Mucosa of stomach (tissue), 1 donor: ENCODE measurements around the gene CEBPG.

ENCODE experiments used
- H3K27me3 ChIP-seq: one replicate; pipeline ENCODE4 v1.7.0; 2013; ENCODE audit warnings: mild to moderate bottlenecking, low read length; ENCODE audit not compliant: control insufficient read depth, insufficient read depth
- H3K36me3 ChIP-seq: one replicate; pipeline ENCODE4 v1.7.0; 2013; ENCODE audit warnings: low read length; ENCODE audit not compliant: control insufficient read depth, insufficient read depth
- H3K4me1 ChIP-seq: one replicate; pipeline ENCODE4 v1.7.0; 2013; ENCODE audit warnings: mild to moderate bottlenecking, low read length; ENCODE audit not compliant: control insufficient read depth, insufficient read depth
- H3K4me3 ChIP-seq: one replicate; pipeline ENCODE4 v1.7.0; 2013; ENCODE audit warnings: low read length
- H3K9ac ChIP-seq: one replicate; pipeline ENCODE4 v1.7.0; 2013; ENCODE audit warnings: mild to moderate bottlenecking, low read length, moderate library complexity
- H3K9me3 ChIP-seq: one replicate; pipeline ENCODE4 v1.7.0; 2013; ENCODE audit warnings: mild to moderate bottlenecking, low read length, moderate library complexity; ENCODE audit not compliant: control insufficient read depth
- donor health status: Pancreatic carcinoma.

The CEBPG gene

DNA sequence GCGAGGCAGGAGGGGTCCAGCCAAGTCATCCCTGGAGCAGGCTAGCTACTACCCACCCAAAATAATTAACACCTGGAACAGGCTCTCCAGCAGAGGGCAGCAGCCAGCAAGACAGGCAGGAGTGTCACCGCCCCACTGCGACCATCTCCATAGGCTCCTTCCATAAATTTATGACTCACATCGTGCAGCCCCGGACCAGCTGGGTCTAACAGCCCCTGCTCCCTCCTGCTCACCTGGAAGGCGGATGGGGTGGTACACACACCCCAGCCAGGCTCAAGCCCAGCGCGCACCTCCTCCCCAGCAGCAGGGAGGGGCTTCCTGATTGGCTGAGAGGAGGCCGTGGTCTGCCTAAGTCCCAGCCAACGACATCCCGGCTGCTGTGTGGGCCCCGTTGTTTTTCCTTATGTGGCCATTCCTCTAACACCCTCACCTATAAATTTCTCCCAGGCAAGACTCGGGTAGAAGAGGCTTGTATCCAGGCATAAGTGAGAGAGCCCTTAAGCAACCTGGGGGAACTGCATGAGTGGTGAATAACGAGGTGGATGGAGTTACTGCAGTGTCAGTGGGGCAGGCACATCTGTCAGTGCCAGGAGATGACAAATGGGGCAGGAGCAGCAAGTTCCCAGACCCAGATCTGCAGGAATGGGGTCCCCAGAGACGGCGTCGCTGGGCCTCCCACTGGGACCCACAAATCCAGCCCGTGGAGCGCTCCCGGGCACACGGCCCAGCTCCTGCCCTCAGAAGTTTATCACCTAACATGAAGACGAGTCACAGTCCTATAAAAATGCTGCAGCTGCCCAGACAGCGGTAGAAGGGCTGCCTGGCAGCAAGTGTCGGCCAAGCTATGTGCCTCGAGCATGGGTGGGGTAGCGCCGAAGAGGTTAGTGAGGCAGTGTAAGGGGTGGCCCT lies 43.1 kb downstream of the CEBPG start:
- no peak overlapping the region for H3K4me3 ChIP-seq
- peaks cover 10% of the 10 kb centered on the region for H3K4me1 ChIP-seq
- no peak overlapping the region for H3K9ac ChIP-seq
- H3K36me3 ChIP-seq: no peaks in the 10 kb centered on the region
- H3K9me3 ChIP-seq: no peaks in the 10 kb centered on the region
- no peaks in the 10 kb centered on the region for H3K27me3 ChIP-seq

DNA sequence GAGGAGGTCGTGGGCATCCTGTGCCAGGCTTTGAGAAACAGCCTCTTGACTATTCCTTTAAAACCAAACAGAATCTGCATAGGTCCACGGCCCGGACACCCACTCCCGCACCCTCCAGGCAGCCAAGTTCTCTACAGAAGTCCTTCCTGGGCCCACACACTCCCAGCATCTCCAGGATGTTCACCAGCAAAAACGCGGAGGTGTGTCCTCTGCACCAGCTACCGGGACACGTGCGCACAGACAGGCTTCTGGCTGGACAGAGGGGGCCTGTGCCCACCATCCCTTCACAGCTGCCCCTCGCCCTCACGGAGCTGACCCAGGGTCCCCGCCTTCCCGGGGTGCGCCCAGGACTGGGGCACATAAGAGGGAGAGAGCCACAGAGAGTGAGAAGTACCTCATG lies 44.2 kb downstream of the CEBPG start:
- no peak overlapping the region for H3K4me3 ChIP-seq
- no peaks in the 10 kb centered on the region for H3K9me3 ChIP-seq
- no peak overlapping the region for H3K9ac ChIP-seq
- H3K36me3 ChIP-seq: no peaks in the 10 kb centered on the region
- H3K4me1 ChIP-seq: peaks cover 6% of the 10 kb centered on the region
- no peaks in the 10 kb centered on the region for H3K27me3 ChIP-seq

DNA sequence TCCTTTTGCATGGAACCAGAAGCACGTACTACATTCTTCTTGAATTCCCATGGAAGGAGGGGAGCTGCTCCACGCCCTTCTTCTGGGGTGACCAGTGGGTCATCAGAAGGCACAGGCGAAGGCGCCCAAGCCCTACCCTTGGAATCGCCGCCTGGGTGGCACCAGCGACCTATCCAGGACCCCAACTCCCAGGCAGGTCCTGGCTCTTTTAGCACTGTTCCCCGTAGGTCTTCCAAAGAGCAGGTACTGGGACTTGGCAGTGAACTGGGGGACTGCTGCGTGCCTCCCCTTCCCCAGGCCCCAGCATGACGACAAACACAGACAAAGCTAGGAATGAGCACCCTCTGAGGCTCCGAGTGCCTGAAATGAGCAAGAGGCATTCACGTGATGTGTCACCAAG lies 45.0 kb downstream of the CEBPG start:
- Histone ChIP-seq H3K4me1 (peaks cover 3% of the 10 kb centered on the region), H3K4me3 (no peak overlapping the region), H3K9me3 (no peaks in the 10 kb centered on the region), H3K27me3 (no peaks in the 10 kb centered on the region), H3K36me3 (no peaks in the 10 kb centered on the region), H3K9ac (no peak overlapping the region)

DNA sequence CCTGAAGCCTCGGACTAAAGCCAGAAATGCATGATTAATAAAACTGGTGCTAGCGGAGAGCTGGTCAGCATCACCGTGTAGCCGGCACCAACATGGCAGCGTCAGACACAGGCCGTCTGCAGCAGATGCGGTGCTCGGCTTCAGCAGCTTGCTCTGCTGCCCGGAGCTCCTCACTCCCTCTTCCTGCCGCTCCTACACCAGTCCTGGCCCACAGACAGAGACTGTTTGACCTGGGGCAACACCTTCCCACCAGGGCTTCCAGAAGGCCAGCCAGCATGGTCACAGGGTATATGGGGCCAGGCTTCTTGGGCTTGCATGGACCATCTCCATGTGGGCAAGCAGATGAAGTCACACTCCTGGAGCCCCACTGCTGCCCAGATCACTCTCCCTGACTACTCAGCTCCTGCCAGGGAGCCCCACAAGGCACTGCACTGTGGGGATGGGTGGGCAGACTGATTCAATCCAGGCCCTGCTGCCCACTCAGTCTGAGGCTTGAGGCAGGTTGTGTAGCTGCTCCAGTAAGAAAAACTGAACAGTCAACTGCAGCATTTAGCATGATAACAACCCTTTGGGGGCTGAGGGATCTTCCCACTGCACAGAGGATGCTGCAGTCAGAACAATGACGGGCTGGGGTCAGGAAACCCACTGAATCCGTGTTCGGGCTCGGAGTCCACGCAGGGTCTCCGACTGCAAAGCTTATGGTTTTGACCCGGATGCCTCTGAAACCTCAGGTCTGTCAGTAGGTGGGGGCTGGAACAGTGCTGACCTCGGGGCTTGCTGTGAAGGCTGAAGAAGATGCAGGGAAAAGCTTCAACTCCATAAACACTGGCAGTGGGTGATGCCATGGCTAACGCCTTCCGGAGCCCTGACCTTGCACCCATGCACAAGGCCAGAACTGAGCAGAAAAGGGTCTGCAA lies 45.6 kb downstream of the CEBPG start:
- Histone ChIP-seq H3K4me1 (peaks cover 3% of the 10 kb centered on the region), H3K36me3 (no peaks in the 10 kb centered on the region), H3K9me3 (no peaks in the 10 kb centered on the region), H3K4me3 (no peak overlapping the region), H3K9ac (no peak overlapping the region), H3K27me3 (no peaks in the 10 kb centered on the region)

DNA sequence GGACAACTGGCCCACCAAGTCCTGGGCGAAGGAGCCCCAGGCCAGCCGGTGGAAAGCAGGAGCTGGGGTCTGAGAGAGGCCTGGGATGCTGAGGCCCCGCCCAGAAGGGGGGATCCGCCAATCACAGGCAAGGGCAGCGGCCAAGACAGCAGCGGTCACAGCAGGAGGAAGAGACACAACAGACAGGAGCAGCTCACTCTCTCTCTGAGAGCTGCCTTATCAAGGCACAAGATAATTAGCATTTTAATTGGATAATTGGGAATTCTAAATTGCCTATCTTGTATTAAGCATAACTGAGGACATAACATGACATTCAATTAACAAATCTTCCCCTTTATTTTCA lies 46.2 kb downstream of the CEBPG start:
- Histone ChIP-seq H3K9me3 (no peaks in the 10 kb centered on the region), H3K4me3 (no peak overlapping the region), H3K4me1 (peaks cover 3% of the 10 kb centered on the region), H3K27me3 (no peaks in the 10 kb centered on the region), H3K36me3 (no peaks in the 10 kb centered on the region), H3K9ac (no peak overlapping the region)

DNA sequence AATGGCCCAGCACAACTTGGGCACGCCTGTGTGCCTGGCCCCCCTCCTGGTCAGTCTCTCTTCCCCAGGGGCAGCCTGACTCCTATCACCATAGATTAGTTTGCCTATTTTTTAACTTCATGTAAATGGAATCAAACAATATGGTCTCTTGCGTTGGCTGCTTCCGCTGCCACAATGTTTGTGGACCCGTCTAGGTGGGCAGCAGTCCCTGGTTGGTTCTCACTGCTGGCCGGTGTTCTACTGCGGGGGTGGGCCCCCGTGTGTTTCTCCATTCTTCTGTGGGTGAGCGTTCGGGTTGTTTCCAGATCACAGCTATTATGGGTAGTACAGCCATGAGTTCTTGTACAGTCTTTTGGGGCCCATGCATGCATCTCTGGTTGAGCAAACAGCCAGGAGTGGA lies 47.3 kb downstream of the CEBPG start:
- Histone ChIP-seq H3K36me3 (no peaks in the 10 kb centered on the region), H3K9ac (no peak overlapping the region), H3K9me3 (no peaks in the 10 kb centered on the region), H3K4me1 (peaks cover 3% of the 10 kb centered on the region), H3K4me3 (no peak overlapping the region), H3K27me3 (no peaks in the 10 kb centered on the region)

DNA sequence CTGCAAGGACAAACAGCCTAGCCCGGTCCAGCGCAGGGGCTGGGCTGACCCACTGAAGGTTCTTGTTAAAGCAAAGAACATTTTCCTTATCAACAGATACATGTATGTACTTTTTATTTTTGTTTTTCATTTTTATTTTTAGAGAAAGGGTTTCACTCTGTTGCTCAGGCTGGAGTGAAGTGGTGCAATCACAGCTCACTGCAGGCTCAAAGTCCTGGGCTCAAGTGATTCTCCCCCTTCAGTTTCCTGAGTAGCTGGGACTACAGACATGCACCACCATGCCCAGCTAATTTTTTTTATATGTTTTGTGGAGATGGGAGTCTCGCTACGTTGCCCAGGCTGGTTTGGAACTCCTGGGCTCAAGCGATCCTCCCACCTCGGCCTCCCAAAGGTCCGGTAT lies 47.9 kb downstream of the CEBPG start:
- Histone ChIP-seq H3K27me3 (no peaks in the 10 kb centered on the region), H3K4me1 (peaks cover under 1% of the 10 kb centered on the region), H3K36me3 (no peaks in the 10 kb centered on the region), H3K9ac (no peak overlapping the region), H3K4me3 (no peak overlapping the region), H3K9me3 (no peaks in the 10 kb centered on the region)

DNA sequence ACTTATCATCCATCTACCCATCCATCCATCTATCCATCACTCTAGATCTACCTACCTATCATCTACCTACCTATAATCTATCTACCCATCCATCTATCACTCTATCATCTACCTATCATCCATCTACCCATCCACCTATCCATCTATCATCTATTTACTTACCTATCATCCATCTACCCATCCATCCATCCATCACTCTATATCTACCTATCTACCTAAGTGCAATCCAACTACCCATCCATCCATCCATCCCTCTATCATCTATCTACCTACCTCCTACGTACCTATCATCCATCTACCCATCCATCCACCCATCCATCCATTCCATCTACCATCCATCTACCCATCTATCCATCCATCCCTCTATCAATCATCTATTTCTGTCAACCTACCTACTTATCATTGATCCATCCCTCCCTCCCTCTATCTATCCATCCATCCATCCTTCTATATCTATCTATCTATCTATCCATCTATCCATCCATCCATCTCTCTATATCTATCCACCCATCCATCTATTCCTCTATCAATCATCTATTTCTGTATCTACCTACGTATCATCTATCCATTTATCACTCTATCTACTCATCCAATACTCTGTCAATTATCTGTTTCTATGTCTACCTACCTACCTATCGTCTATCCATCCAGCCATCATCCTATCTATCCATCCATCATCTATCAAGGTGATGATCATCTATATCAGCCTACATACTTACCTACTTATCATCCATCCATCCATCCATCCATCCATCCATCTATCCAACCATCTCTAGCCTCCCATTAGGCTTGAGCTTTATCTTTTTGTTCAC lies 49.1 kb downstream of the CEBPG start:
- no peaks in the 10 kb centered on the region for H3K9me3 ChIP-seq
- no peaks in the 10 kb centered on the region for H3K27me3 ChIP-seq
- no peaks in the 10 kb centered on the region for H3K4me1 ChIP-seq
- H3K9ac ChIP-seq: no peak overlapping the region
- H3K4me3 ChIP-seq: no peak overlapping the region
- H3K36me3 ChIP-seq: no peaks in the 10 kb centered on the region

DNA sequence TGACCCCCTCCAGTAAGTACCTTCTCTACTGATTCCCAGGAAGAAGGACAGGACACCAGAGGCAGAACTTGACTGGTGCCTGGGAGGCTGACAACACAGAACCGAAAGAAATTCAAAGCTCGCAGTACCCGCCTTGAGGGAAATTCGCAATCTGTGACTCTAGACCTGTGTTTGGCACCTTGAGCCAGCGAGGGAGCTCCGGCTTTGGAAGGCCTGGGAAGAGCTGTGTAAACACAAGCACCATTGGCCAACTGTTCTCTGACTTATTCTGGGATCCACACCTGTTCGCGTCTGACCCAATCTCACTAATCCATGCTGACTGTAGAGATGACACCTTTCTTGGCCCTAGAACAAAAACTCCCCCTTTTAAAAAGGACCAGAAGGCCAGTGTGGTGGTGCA lies 50.7 kb downstream of the CEBPG start:
- no peaks in the 10 kb centered on the region for H3K4me1 ChIP-seq
- H3K4me3 ChIP-seq: no peak overlapping the region
- no peaks in the 10 kb centered on the region for H3K27me3 ChIP-seq
- H3K36me3 ChIP-seq: no peaks in the 10 kb centered on the region
- no peak overlapping the region for H3K9ac ChIP-seq
- no peaks in the 10 kb centered on the region for H3K9me3 ChIP-seq

DNA sequence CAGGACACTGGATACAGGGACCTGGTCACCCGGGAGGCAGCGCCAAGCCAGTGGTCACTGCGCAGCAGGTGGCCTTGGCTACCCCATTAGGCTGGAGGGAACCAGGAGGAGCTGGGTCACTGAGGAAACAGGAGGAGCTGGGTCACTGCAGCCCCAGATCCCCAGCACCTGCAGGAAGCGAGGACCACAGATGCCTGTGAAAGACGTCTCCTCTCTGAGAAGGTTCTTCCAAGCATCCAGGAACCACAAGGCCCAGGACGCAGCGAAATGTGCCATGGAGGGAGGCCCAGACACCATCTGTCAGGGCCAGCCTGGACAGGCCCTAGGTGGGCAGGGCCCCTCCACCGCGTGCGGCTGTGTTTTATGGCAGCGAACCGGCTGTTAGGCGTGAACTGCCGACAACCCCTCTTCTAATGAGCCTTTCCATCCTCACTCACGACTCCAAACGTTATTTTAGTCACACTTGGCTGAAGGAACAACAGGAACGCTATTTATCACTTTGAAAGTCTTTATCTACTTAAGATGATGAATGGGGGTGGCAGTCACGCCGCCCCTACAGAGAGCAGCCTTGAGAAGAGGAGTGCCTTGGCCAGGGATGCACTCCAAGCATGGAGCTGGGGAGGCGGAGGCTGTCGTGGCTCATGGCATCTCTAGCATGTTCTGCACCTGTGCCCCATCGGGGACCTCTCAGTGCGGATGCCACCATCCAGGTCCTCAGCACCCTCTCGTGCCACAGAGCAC lies 53.3 kb downstream of the CEBPG start:
- no peaks in the 10 kb centered on the region for H3K27me3 ChIP-seq
- no peaks in the 10 kb centered on the region for H3K9me3 ChIP-seq
- no peaks in the 10 kb centered on the region for H3K4me1 ChIP-seq
- no peaks in the 10 kb centered on the region for H3K36me3 ChIP-seq
- no peak overlapping the region for H3K9ac ChIP-seq
- H3K4me3 ChIP-seq: no peak overlapping the region

DNA sequence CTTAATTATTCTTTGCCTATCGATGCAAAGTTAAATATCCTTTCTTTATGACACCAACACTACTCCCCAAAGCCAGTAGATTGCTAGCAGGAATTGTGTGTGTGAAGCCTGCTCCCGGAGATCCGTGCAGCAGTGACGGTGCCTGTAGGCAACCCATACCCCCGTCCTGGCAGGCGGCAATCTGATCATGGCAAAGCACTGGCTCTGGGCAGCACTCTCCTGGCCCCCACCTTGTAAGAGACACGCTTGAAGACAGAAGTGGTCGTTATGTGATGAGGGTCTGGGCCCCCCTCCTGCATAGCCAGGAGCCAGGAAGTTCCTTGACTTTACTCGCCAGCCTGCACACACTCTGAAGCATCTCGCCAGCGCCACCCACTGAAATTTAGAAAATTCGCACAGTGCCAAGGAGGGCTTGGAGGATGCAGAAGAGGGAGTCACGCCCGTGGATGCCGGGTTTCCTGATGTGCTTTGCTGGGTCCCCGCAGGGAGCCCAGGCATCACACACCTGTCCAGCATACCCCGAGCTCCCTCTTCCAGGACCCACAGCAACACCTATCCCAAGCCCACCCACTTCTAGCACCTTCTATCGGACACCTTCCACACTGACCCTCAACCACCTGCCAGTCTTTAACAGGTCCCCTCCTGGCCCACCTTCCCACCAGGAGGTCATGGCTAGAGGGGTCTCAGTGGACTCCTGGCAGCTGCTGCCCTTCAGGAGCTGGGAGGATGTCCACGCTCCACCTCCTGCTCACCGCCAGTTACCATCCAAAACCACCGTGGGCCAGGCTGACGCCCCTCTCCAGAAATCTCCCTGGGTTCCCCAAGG lies 54.5 kb downstream of the CEBPG start:
- Histone ChIP-seq H3K9me3 (no peaks in the 10 kb centered on the region), H3K36me3 (no peaks in the 10 kb centered on the region), H3K4me3 (no peak overlapping the region), H3K9ac (no peak overlapping the region), H3K4me1 (peaks cover 3% of the 10 kb centered on the region), H3K27me3 (no peaks in the 10 kb centered on the region)
